HUES6 (cell line): ENCODE measurements around the gene STARD8.

Experiments used
- H3K27ac ChIP-seq: 2 replicates; pipeline ENCODE4 v1.7.0; 2013; ENCODE audit warnings: low read depth, mild to moderate bottlenecking, low read length, inconsistent platforms
- H3K27me3 ChIP-seq: 2 replicates; pipeline ENCODE4 v1.6.1; 2013; ENCODE audit warnings: low read length; ENCODE audit not compliant: control insufficient read depth, insufficient read depth
- H3K36me3 ChIP-seq: 2 replicates; pipeline ENCODE4 v1.6.1; 2013; ENCODE audit warnings: low read length; ENCODE audit not compliant: control insufficient read depth, insufficient read depth
- H3K4me1 ChIP-seq: 2 replicates; pipeline ENCODE4 v1.6.1; 2013; ENCODE audit warnings: low read length; ENCODE audit not compliant: control insufficient read depth, insufficient read depth
- H3K4me3 ChIP-seq: 2 replicates; pipeline ENCODE4 v1.5.1; 2013; ENCODE audit warnings: low read depth, low read length
- H3K9ac ChIP-seq: one replicate; pipeline ENCODE4 v1.6.1; 2013; ENCODE audit warnings: mild to moderate bottlenecking, low read length
- H3K9me3 ChIP-seq: 2 replicates; pipeline ENCODE4 v1.6.1; 2013; ENCODE audit warnings: low read depth, low read length; ENCODE audit not compliant: control insufficient read depth, insufficient read depth

Gene STARD8

GRCh38 chrX:68698942-68699341, 51.5 kb downstream of the STARD8 start:
- no peak overlapping the region for H3K27ac ChIP-seq
- no peak overlapping the region for H3K9ac ChIP-seq
- peaks cover 9% of the 10 kb centered on the region; the same call in 1 of the 2 replicates for H3K9me3 ChIP-seq
- no peaks in the 10 kb centered on the region for H3K36me3 ChIP-seq
- no peak overlapping the region for H3K4me3 ChIP-seq
- H3K4me1 ChIP-seq = peaks cover 60% of the 10 kb centered on the region
- peaks cover 8% of the 10 kb centered on the region for H3K27me3 ChIP-seq

GRCh38 chrX:68699960-68700746, 52.7 kb downstream of the STARD8 start:
- H3K27ac ChIP-seq = no peak overlapping the region
- no peaks in the 10 kb centered on the region for H3K36me3 ChIP-seq
- no peak overlapping the region for H3K9ac ChIP-seq
- peaks cover 9% of the 10 kb centered on the region; the same call in 1 of the 2 replicates for H3K9me3 ChIP-seq
- no peak overlapping the region for H3K4me3 ChIP-seq
- H3K27me3 ChIP-seq = no peaks in the 10 kb centered on the region
- H3K4me1 ChIP-seq = peaks cover 50% of the 10 kb centered on the region

- H3K27me3 ChIP-seq = no peaks in the 10 kb centered on the region
- peaks cover 32% of the 10 kb centered on the region for H3K4me1 ChIP-seq
- H3K4me3 ChIP-seq = no peak overlapping the region
- H3K9ac ChIP-seq = no peak overlapping the region
- no peak overlapping the region for H3K27ac ChIP-seq
- peaks cover 3% of the 10 kb centered on the region; the same call in 1 of the 2 replicates for H3K9me3 ChIP-seq
- no peaks in the 10 kb centered on the region for H3K36me3 ChIP-seq
Observed at GRCh38 chrX:68703369-68703768, 55.9 kb downstream of the STARD8 start.

- Histone ChIP-seq H3K4me3 (no peak overlapping the region), H3K36me3 (no peaks in the 10 kb centered on the region), H3K4me1 (peaks cover 36% of the 10 kb centered on the region), H3K9me3 (peaks cover 1% of the 10 kb centered on the region; the same call in 1 of the 2 replicates), H3K27ac (no peak overlapping the region), H3K9ac (no peak overlapping the region), H3K27me3 (no peaks in the 10 kb centered on the region)
Observed at GRCh38 chrX:68703846-68704245, 56.4 kb downstream of the STARD8 start.

GRCh38 chrX:68705986-68706385, 58.5 kb downstream of the STARD8 start:
- Histone ChIP-seq H3K4me3 (no peak overlapping the region), H3K9ac (no peak overlapping the region), H3K27me3 (no peaks in the 10 kb centered on the region), H3K36me3 (no peaks in the 10 kb centered on the region), H3K27ac (no peak overlapping the region), H3K4me1 (peaks cover 40% of the 10 kb centered on the region), H3K9me3 (no peaks in the 10 kb centered on the region; the same call in 1 of the 2 replicates)

GRCh38 chrX:68708503-68709290, 61.2 kb downstream of the STARD8 start:
- Histone ChIP-seq H3K9me3 (no peaks in the 10 kb centered on the region; the same call in 1 of the 2 replicates), H3K27me3 (no peaks in the 10 kb centered on the region), H3K4me1 (peaks cover 33% of the 10 kb centered on the region), H3K36me3 (peaks cover 4% of the 10 kb centered on the region; the same call in 1 of the 2 replicates), H3K4me3 (peak overlapping the region; percentile 10; the same call in 1 of the 2 replicates), H3K27ac (peak overlapping the region; percentile 56; the same call in 1 of the 2 replicates), H3K9ac (peak overlapping the region; percentile 76)

- no peak overlapping the region for H3K9ac ChIP-seq
- peaks cover 16% of the 10 kb centered on the region; the same call in 1 of the 2 replicates for H3K36me3 ChIP-seq
- H3K9me3 ChIP-seq = no peaks in the 10 kb centered on the region; the same call in 1 of the 2 replicates
- H3K4me1 ChIP-seq = peaks cover 30% of the 10 kb centered on the region
- no peak overlapping the region; the same call in 1 of the 2 replicates for H3K27ac ChIP-seq
- no peak overlapping the region for H3K4me3 ChIP-seq
- H3K27me3 ChIP-seq = no peaks in the 10 kb centered on the region
Observed at GRCh38 chrX:68710870-68711576, 63.6 kb downstream of the STARD8 start.

GRCh38 chrX:68711845-68712244, 64.4 kb downstream of the STARD8 start:
- Histone ChIP-seq H3K4me3 (no peak overlapping the region), H3K4me1 (peaks cover 30% of the 10 kb centered on the region), H3K36me3 (peaks cover 21% of the 10 kb centered on the region; the same call in 1 of the 2 replicates), H3K9ac (no peak overlapping the region), H3K9me3 (peaks cover under 1% of the 10 kb centered on the region; the same call in 1 of the 2 replicates), H3K27ac (no peak overlapping the region), H3K27me3 (no peaks in the 10 kb centered on the region)

- Histone ChIP-seq H3K4me3 (no peak overlapping the region), H3K4me1 (peaks cover 9% of the 10 kb centered on the region; the same call in 1 of the 2 replicates), H3K9me3 (peaks cover 4% of the 10 kb centered on the region; the same call in 1 of the 2 replicates), H3K27me3 (no peaks in the 10 kb centered on the region), H3K36me3 (peaks cover 36% of the 10 kb centered on the region; the same call in 1 of the 2 replicates), H3K9ac (no peak overlapping the region), H3K27ac (no peak overlapping the region)
Observed at GRCh38 chrX:68714856-68715255, 67.4 kb downstream of the STARD8 start.

- H3K9ac ChIP-seq = no peak overlapping the region
- H3K27me3 ChIP-seq = no peaks in the 10 kb centered on the region
- H3K27ac ChIP-seq = no peak overlapping the region
- H3K9me3 ChIP-seq = peaks cover 10% of the 10 kb centered on the region; the same call in 1 of the 2 replicates
- peaks cover 51% of the 10 kb centered on the region; the same call in 1 of the 2 replicates for H3K36me3 ChIP-seq
- no peaks in the 10 kb centered on the region for H3K4me1 ChIP-seq
- no peak overlapping the region for H3K4me3 ChIP-seq
Observed at GRCh38 chrX:68717196-68717595, 69.7 kb downstream of the STARD8 start.
